GM12878 (cell line): ENCODE results near the gene C22orf15. TPM values are rescaled to one million over a fixed set of nuclear protein-coding genes. Genes with fewer than 3 reads are reported as not detected.

Experiments used
- ATAC-seq: fragments of 200-7000 bp; cut with Tn5 transposase; 3 replicates; pipeline ENCODE4 v1.9.1; 2020; ENCODE audit warnings: mild to moderate bottlenecking, moderate library complexity
- BruUV-seq: library from RNA; stranded (reverse); fragments of 400-500 nt; replicated peaks from 2 replicates; lab custom pipeline; 2021; lab: Mats Ljungman, UMichigan
- CTCF ChIA-PET: fragments of 300-600 bp; sonication (Branson Sonifier 250); formaldehyde crosslinking; extraction: SDS; loops from one replicate; lab custom pipeline; 2021; ENCODE audit warnings: inconsistent platforms; lab: Yijun Ruan, JAX
- POLR2A ChIA-PET: fragments of 350-600 bp; formaldehyde crosslinking; extraction: SDS; loops from one replicate; lab custom pipeline; 2021; ENCODE audit warnings: inconsistent platforms; lab: Charles Lee
- RAD21 ChIA-PET: fragments of 300-600 bp; sonication (Branson Sonifier 250); formaldehyde crosslinking; loops from one replicate; lab custom pipeline; 2023; ENCODE audit warnings: antibody characterized with exemption; ENCODE audit not compliant: unreplicated experiment; lab: Charles Lee
- SMC1A ChIA-PET: fragments of 300-600 bp; sonication (Branson Sonifier 250); formaldehyde crosslinking; loops from one replicate; lab custom pipeline; 2023; ENCODE audit not compliant: unreplicated experiment, uncharacterized antibody; lab: Charles Lee
- DNase-seq: peaks from one replicate; pipeline ENCODE4 v3.0.0-alpha.2; 2011; ENCODE audit warnings: low read depth, low spot score
- FAIRE-seq: peaks from 3 replicates; lab custom pipeline; 2011; peaks lifted over from hg19 to GRCh38; lab: Jason Lieb, UNC
- H2AFZ ChIP-seq: 2 replicates; pipeline ENCODE4 v1.6.0; 2011; ENCODE audit warnings: low read depth, low read length, control low read depth; ENCODE audit not compliant: control insufficient read depth
- H3K27ac ChIP-seq: 2 replicates; pipeline ENCODE4 v1.5.1; 2011; ENCODE audit warnings: control low read depth; ENCODE audit not compliant: control insufficient read depth, insufficient read depth
- H3K27me3 ChIP-seq, 2 experiments: replicated peaks in 1 of 2; 2 replicates each; pipeline versions ENCODE4 v1.6.0 to v1.6.1; 2011; ENCODE audit warnings: low read length in 1 of 2; ENCODE audit not compliant: control insufficient read depth in 2 of 2, insufficient read depth in 2 of 2
- H3K36me3 ChIP-seq, 2 experiments: 2 replicates each; pipeline ENCODE4 v1.5.1; 2011; ENCODE audit warnings: low read length in 1 of 2; ENCODE audit not compliant: control insufficient read depth in 2 of 2, insufficient read depth in 2 of 2
- H3K4me1 ChIP-seq: 2 replicates; pipeline ENCODE4 v1.6.1; 2011; ENCODE audit warnings: mild to moderate bottlenecking, low read length, moderate library complexity, mixed read lengths; ENCODE audit not compliant: control insufficient read depth, insufficient read depth
- H3K4me2 ChIP-seq: 2 replicates; pipeline ENCODE4 v1.6.0; 2011; ENCODE audit warnings: control low read depth; ENCODE audit not compliant: control insufficient read depth, insufficient read depth
- H3K4me3 ChIP-seq: fragments of 200-600 bp; sonication (generic); 2 replicates; pipeline ENCODE4 v1.5.1; 2016
- H3K79me2 ChIP-seq: 2 replicates; pipeline ENCODE4 v1.6.0; 2011; ENCODE audit warnings: low read length; ENCODE audit not compliant: control insufficient read depth, insufficient read depth
- H3K9ac ChIP-seq: 2 replicates; pipeline ENCODE4 v1.8.0; 2011; ENCODE audit warnings: low read length, control low read depth, mixed read lengths; ENCODE audit not compliant: control insufficient read depth, insufficient read depth
- H3K9me3 ChIP-seq: replicated peaks from 3 replicates; pipeline ENCODE4 v1.5.1; 2011; ENCODE audit warnings: mild to moderate bottlenecking, low read length; ENCODE audit not compliant: control insufficient read depth, insufficient read depth
- H4K20me1 ChIP-seq: 2 replicates; pipeline ENCODE4 v1.6.0; 2011; ENCODE audit not compliant: control insufficient read depth, insufficient read depth
- BHLHE40 ChIP-seq, 2 experiments: fragments of 450-650 bp in 1 of 2; IDR thresholded peaks; 2 replicates each; pipeline ENCODE4 v1.6.1; 2011 to 2017; ENCODE audit warnings: low read depth in 2 of 2, borderline replicate concordance in 1 of 2, improper control_type of control experiment in 1 of 2, low read length in 1 of 2, mild to moderate bottlenecking in 1 of 2
- CEBPZ ChIP-seq: fragments of 150-350 bp; IDR thresholded peaks from 2 replicates; pipeline ENCODE4 v1.6.1; 2016; ENCODE audit warnings: low read depth, low read length
- CUX1 ChIP-seq: IDR thresholded peaks from 2 replicates; pipeline ENCODE4 v1.6.1; 2012; ENCODE audit warnings: improper control_type of control experiment, low read depth, low read length; ENCODE audit not compliant: insufficient replicate concordance
- ETV6 ChIP-seq, 2 experiments: fragments of 450-650 bp in 1 of 2; IDR thresholded peaks in 1 of 2; conservative IDR thresholded peaks in 1 of 2; 2 replicates each; pipeline ENCODE4 v1.6.1; 2014; ENCODE audit warnings: antibody characterized with exemption in 1 of 2, borderline replicate concordance in 1 of 2, low read depth in 1 of 2, mild to moderate bottlenecking in 1 of 2, moderate library complexity in 1 of 2
- IKZF2 ChIP-seq, 2 experiments: fragments of 450-650 bp; IDR thresholded peaks; 2 replicates each; pipeline ENCODE4 v1.6.1; 2017; ENCODE audit warnings: mild to moderate bottlenecking in 2 of 2, moderate library complexity in 2 of 2
- JUND ChIP-seq: IDR thresholded peaks from 2 replicates; pipeline ENCODE4 v1.6.1; 2012; ENCODE audit warnings: low read depth, mild to moderate bottlenecking, low read length, improper control_type of control experiment, moderate library complexity
- MYB ChIP-seq: fragments of 150-350 bp; IDR thresholded peaks from 2 replicates; pipeline ENCODE4 v1.6.1; 2014; ENCODE audit warnings: mild to moderate bottlenecking, low read depth, low read length, borderline replicate concordance
- PAX5 ChIP-seq: IDR thresholded peaks from 2 replicates; pipeline ENCODE4 v1.6.1; 2011; ENCODE audit warnings: low read depth, low read length, borderline replicate concordance
- SIN3A ChIP-seq: IDR thresholded peaks from 2 replicates; pipeline ENCODE4 v1.6.1; 2012; ENCODE audit warnings: low read depth, low read length, improper control_type of control experiment
- SREBF1 ChIP-seq: IDR thresholded peaks from 2 replicates; pipeline ENCODE4 v1.6.1; 2012; ENCODE audit warnings: mild to moderate bottlenecking, low read length
- SRF ChIP-seq, 2 experiments: IDR thresholded peaks; 2 replicates each; pipeline ENCODE4 v1.6.1; 2011; ENCODE audit warnings: low read depth in 2 of 2, low read length in 2 of 2, mild to moderate bottlenecking in 1 of 2, moderate library complexity in 1 of 2
- STAT1 ChIP-seq: fragments of 450-650 bp; conservative IDR thresholded peaks from 2 replicates; pipeline ENCODE4 v1.6.1; 2014; ENCODE audit warnings: antibody characterized with exemption, mild to moderate bottlenecking
- TBL1XR1 ChIP-seq: IDR thresholded peaks from 2 replicates; pipeline ENCODE4 v1.6.1; 2012; ENCODE audit warnings: low read depth, low read length, improper control_type of control experiment
- ZNF217 ChIP-seq: fragments of 450-650 bp; IDR thresholded peaks from 2 replicates; pipeline ENCODE4 v1.6.1; 2017; ENCODE audit warnings: antibody characterized with exemption, mild to moderate bottlenecking
- WGBS: methylation state at CpG from one replicate; pipeline ENCODE4 v1.1.6; 2016; ENCODE audit warnings: low lambda C conversion rate; ENCODE audit not compliant: insufficient replicate concordance, insufficient coverage; ENCODE audit errors: missing lambda C conversion rate; 5-methylcytosine and 5-hydroxymethylcytosine counted together
- in situ Hi-C: fragments of 300-500 bp; cut with MboI; formaldehyde crosslinking; loops from 9 replicates; pipeline ENCODE4 v1.14.3; 2018; ENCODE audit warnings: mixed read lengths
- intact Hi-C: fragments of 100-400 bp; cut with micrococcal nuclease; formaldehyde crosslinking; loops from one replicate; pipeline ENCODE4 v1.14.2; 2022; ENCODE audit not compliant: unreplicated experiment
- polyA plus RNA-seq, 11 experiments: library from polyadenylated mRNA; depleted of rRNA in 4 of 11; unstranded in 6 of 11; stranded (reverse) in 5 of 11; fragments of >200 nt; fragmentation: Nextera tagmentation in 4 of 11; fragmentation: Illumina TruSeq in 1 of 11; extraction: Ambion mirVana in 4 of 11; extraction: Trizol in 1 of 11; gene quantifications; 1 replicate in 1 of 11; 2 replicates in 10 of 11; pipeline versions ENCODE4 v1.2.1 to v1.2.3, GENCODE V29; 2011 to 2016; ENCODE audit warnings: inconsistent platforms in 2 of 11, missing spikeins in 2 of 11, low read depth in 1 of 11
- total RNA-seq, 4 experiments: library from RNA; depleted of rRNA in 3 of 4; stranded (reverse); fragments of >200 nt in 3 of 4; fragmentation: Illumina TruSeq in 1 of 4; extraction: Trizol in 1 of 4; gene quantifications; 2 replicates each; pipeline versions ENCODE4 v1.2.1 to v1.2.3, GENCODE V29; 2013 to 2021

Gene C22orf15
- total and polyA plus RNA-seq, 10 of the 15 experiments (the other 5 are each of a cell fraction or from before 2014, with no cell fraction given): 0.05 to 0.47 (median 0.13) TPM; not detected in 3

- no peak for TF ChIP-seq SIN3A
Observed at GRCh38 chr22:23781511-23782183, 18.9 kb downstream of the C22orf15 start (continued).

- H2AFZ ChIP-seq: no peak overlapping the region
- no peaks in the 10 kb centered on the region for H4K20me1 ChIP-seq
- H3K4me2 ChIP-seq: no peak overlapping the region
- H3K27ac ChIP-seq: no peak overlapping the region
- POLR2A ChIA-PET: no interaction called here
- DNase-seq (no peak), FAIRE-seq (no peak), ATAC-seq (no peak)
- no peaks in the 10 kb centered on the region for H3K36me3 ChIP-seq
- SMC1A ChIA-PET: no interaction called here
- BruUV-seq: no TSS peak
- RAD21 ChIA-PET: no interaction called here
- H3K27me3 ChIP-seq: peaks cover 0 to 2% of the 10 kb centered on the region in 2 experiments; a peak in 1 of 4 replicates
- peaks cover 2% of the 10 kb centered on the region; the same call in 1 of the 2 replicates for H3K79me2 ChIP-seq
- no peaks in the 10 kb centered on the region for H3K9me3 ChIP-seq
- no peak overlapping the region for H3K9ac ChIP-seq
- intact Hi-C loops (no loop called here), in situ Hi-C loops (no loop called here)
- CTCF ChIA-PET: no interaction called here
- H3K4me1 ChIP-seq: peaks cover 5% of the 10 kb centered on the region
- H3K4me3 ChIP-seq: no peak overlapping the region
- 62% methylated on average over 16 of the region's 16 CpGs for WGBS
- TF ChIP-seq MYB (no peak), JUND (no peak), BHLHE40 (IDR thresholded peaks at IDR 0.05; ENCODE audit: borderline replicate concordance in 1 of 2, low read depth in 2 of 2, low read length in 1 of 2) (no peak), SRF (IDR thresholded peaks at IDR 0.05; ENCODE audit: low read depth in 2 of 2, low read length in 2 of 2) (no peak), TBL1XR1 (no peak), IKZF2 (IDR thresholded peaks at IDR 0.05) (no peak), CUX1 (no peak), ZNF217 (no peak), CEBPZ (no peak), SREBF1 (no peak), STAT1 (no peak), ETV6 (conservative IDR thresholded peaks at IDR 0.05 in 1 of 2, IDR thresholded peaks at IDR 0.05 in 1 of 2; ENCODE audit: borderline replicate concordance in 1 of 2, low read depth in 1 of 2) (no peak), PAX5 (no peak)
Observed at GRCh38 chr22:23782252-23782651, 19.5 kb downstream of the C22orf15 start.
